Measurements from ENCODE around the gene MYT1.

The MYT1 gene

DNA sequence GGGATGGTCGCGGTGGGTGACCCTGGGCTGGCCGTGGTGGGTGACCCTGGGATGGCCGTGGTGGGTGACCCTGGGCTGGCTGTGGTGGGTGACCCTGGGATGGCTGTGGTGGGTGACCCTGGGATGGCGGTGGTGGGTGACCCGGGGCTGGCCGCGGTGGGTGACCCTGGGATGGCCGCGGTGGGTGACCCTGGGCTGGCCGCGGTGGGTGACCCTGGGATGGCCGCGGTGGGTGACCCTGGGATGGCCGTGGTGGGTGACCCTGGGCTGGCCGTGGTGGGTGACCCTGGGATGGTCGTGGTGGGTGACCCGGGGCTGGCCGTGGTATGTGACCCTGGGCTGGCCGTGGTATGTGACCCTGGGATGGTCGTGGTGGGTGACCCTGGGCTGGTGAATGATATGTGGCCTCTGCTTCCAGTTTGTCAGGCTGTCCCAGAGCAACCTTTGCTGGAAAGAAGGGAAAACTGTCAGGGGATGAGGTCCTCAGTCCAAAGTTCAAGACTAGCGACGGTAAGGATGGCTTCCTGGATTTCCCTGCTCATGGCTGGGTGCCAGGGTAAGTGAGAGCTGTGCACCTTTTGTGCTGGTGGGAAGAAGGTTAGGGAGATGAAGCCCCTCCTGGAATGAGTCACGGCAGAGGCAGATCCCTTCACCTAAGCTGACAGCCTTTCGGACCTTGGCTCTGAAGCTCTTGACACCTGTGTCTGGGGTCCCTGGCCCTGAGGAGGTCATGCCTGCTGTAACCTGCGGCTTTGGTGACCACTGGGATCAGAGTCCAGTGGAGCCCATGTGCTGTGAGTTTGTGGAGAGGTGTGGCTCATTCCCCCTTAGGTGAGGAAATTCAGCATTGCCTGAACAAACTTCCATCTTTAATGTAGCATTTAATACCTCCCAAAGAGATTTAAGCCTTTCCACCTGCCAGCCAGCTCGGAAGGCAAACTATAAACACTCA is 72.2 kb downstream of the MYT1 start:
- TF ChIP-seq, protein P1, sequence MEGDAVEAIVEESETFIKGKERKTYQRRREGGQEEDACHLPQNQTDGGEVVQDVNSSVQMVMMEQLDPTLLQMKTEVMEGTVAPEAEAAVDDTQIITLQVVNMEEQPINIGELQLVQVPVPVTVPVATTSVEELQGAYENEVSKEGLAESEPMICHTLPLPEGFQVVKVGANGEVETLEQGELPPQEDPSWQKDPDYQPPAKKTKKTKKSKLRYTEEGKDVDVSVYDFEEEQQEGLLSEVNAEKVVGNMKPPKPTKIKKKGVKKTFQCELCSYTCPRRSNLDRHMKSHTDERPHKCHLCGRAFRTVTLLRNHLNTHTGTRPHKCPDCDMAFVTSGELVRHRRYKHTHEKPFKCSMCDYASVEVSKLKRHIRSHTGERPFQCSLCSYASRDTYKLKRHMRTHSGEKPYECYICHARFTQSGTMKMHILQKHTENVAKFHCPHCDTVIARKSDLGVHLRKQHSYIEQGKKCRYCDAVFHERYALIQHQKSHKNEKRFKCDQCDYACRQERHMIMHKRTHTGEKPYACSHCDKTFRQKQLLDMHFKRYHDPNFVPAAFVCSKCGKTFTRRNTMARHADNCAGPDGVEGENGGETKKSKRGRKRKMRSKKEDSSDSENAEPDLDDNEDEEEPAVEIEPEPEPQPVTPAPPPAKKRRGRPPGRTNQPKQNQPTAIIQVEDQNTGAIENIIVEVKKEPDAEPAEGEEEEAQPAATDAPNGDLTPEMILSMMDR (IDR thresholded peaks at IDR 0.05), result no peak
- Histone ChIP-seq H3K27ac (no peak overlapping the region), H3K4me3 (no peak overlapping the region)
- DNase-seq (ENCODE audit: low spot score), result no peak

DNA sequence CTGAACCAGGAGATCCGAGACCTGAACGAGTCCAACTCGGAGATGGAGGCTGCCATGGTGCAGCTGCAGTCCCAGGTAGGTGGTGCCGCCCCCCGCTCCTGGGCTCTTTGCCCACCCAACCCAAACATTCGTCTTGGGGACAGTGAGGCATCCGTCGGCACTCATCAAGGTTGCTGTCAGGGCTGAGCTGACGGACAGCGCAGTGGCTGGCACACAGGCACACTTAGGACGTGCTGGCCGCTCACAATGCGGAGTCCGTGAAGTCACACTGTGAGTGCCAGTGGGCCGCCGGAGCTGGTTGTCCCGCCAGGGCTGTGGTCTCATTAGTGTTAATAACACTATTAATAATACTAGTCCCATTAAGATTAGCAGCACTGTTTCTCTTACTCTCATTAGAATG is 73.1 kb downstream of the MYT1 start:
- Histone ChIP-seq H3K4me3 (no peak overlapping the region), H3K27ac (no peak overlapping the region)
- TF ChIP-seq, protein P1 (IDR thresholded peaks at IDR 0.05), result no peak
- DNase-seq (ENCODE audit: low spot score), result no peak

DNA sequence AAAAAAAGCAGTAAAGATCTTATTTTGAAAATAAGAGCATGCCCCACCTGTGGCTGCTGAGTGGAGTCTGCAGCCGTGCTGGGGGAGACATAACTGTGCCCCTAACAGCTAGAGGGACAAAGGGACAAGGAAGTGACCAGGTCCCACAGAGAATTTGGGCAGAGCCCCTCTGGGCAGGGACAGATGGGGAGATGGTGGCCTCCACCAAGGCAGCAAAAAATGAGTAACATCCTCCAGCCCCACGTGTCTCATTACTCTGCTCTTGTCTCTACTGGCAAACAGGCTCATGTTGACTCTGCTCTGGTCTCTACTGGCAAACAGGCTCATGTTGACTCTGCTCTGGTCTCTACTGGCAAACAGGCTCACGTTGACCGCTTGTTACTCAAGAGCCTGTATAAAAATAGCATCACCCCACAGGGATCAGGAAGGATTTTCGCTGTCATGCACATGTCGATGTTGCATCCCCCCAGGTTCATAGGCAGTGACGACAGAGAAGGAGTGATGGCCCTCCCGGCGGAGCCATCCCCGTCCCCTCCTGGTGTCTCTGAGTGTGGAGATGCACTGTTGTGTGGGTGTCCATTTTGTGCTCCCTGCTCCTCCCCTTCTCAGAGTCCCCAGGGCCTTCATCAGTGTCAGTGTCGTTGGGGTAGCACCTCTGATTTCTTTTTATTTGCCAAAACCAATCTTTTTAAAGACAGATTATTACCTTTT is 74.0 kb downstream of the MYT1 start:
- Histone ChIP-seq H3K27ac (no peak overlapping the region), H3K4me3 (no peak overlapping the region)
- DNase-seq (ENCODE audit: low spot score), result no peak
- TF ChIP-seq, protein P1 (IDR thresholded peaks at IDR 0.05), result no peak

DNA sequence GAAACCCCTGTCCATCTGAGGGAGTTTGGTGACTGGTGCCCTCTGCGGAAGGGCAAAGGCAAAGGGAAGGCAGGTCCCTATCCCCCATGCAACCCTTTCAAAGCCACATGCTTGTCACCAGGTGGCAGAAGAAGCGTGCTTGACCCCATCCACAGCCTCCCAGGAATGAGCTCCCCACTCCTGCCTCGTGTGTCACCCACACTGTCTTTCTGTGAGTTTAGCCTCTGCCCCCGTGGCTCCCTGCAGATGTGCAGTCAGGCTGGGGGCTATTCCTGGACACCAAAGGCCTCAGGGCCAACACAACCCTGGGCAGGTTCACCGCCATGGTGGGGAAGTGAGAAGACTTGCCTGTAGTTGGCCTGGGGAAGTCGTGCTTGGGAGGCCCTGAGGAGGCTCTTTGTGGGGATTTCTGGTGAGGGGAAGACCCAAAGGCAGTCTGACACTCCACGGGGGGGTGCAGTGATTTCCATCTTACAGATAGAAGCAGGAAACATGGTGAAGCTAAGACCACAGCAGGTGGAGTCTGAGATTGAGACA is 74.7 kb downstream of the MYT1 start:
- no peak overlapping the region for H3K27ac ChIP-seq
- TF ChIP-seq, protein P1 (IDR thresholded peaks at IDR 0.05), result no peak
- DNase-seq (ENCODE audit: low spot score), result no peak
- no peak overlapping the region for H3K4me3 ChIP-seq

DNA sequence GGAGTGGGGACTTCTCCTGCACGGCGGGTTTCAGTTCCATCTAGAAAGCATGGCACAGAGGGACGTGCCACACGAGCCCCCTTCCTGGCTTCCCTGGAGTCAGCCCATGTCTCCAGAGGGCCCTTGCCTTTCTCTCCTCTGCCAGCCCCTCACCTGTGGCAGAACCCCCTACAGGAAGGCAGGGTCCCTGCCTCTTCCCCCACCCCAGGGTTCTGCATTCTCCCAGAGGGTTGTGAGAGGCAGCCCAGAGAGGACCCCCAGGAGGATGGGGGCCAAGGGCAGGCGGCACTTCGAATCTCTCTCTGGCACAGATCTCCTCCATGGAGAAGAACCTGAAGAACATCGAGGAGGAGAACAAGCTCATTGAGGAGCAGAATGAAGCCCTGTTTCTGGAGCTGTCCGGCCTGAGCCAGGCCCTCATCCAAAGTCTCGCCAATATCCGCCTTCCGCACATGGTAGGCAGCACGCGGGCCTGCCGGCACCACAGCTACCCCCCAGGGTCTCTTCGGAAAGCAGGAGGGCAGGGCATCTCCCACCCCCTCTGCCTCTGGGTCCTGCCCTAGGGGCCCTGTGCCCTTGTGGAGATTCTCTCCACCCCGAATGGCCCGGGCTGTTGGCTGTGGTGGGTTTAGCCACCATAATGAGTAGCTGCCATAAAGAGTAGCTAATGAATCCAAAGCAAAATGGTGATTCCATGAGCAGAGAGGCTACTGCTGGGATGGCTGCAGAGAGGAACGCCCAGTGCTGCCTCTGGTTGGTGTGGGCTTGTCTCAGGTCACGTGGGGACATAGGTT is 75.4 kb downstream of the MYT1 start:
- no peak for DNase-seq (ENCODE audit: low spot score)

More for the DNA sequence above, 75.4 kb downstream of the MYT1 start:
- no peak overlapping the region for H3K27ac ChIP-seq
- TF ChIP-seq, protein P1 (IDR thresholded peaks at IDR 0.05), result no peak
- no peak overlapping the region for H3K4me3 ChIP-seq
